ENCODE results near the gene SPEF1. TPM values are rescaled to one million over a fixed set of nuclear protein-coding genes. Genes with fewer than 3 reads are reported as not detected.
"Not testable (repeated sequence)": the region's sequence is repeated elsewhere in the genome, so short reads cannot be mapped to it uniquely, and the experiment has no call there.

Gene SPEF1
- total RNA-seq, 1 experiment from 2014 or later, result 0.46 TPM

DNA sequence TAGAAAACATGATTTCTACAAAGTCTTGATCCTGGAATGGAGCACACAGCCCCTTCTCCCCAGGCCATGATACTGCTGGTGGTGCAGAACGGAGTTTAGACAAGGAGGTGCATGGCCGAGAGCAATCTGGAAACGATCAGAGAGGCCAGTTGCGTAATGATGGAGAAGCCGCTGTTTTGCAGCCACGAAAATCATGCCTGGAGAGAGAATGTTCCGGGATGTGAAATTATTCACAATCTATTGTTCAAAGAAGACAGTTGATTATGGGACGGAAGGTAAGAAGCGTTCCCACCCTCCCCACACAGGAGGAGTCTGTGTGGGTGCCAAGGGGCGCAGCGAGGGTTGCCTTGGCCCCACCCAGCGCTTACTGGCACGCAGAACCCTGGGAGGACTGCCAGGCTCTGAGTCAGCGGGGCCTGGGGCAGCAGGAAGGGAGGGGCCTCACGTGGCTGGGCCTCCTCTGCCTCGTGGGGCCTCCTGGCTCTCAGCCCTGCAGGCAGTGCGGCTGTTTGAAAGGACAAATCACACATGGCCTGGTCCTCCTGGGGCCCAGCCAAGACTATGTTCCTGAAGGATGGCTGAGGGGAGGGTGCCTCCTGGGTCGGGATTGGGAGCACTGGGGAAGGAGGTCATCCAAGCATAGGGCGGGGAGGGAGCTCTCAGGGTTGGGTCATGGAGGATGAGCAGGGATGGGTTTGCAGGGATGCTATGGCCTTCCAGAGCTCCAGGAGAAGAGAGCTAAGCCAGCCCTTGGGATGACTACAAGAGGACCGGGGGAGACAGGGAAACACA is 30.4 kb upstream of the SPEF1 start:
- DNase-seq (ENCODE audit: low read depth), result peak; percentile 99

DNA sequence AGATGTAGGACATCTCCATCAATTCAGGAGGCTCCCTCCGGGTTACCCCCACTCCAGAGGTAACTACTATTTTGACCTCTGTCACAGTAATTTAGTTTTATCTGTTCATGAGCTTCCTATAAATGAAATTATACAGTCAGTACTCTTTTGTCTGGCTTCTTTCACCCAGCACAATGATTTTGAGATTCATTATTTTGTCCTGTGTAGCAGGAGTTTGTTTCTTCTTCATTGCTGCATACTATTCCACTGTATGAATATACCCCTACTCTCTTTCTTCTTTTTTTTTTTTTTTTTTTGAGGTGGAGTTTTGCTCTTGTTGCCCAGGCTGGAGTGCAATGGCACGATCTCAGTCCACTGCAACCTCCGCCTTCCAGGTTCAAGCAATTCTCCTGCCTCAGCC is 27.3 kb upstream of the SPEF1 start:
- DNase-seq (ENCODE audit: low read depth), result no peak

DNA sequence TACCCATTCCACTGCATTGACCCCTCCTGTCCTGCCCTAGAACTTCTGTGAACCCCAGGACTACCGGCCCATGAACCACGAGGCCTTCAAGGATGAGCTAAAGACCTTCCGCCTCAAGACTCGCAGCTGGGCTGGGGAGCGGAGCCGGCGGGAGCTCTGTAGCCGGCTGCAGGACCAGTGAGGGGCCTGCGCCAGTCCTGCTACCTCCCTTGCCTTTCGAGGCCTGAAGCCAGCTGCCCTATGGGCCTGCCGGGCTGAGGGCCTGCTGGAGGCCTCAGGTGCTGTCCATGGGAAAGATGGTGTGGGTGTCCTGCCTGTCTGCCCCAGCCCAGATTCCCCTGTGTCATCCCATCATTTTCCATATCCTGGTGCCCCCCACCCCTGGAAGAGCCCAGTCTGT is 23.5 kb upstream of the SPEF1 start:
- DNase-seq (ENCODE audit: low read depth), result no peak

DNA sequence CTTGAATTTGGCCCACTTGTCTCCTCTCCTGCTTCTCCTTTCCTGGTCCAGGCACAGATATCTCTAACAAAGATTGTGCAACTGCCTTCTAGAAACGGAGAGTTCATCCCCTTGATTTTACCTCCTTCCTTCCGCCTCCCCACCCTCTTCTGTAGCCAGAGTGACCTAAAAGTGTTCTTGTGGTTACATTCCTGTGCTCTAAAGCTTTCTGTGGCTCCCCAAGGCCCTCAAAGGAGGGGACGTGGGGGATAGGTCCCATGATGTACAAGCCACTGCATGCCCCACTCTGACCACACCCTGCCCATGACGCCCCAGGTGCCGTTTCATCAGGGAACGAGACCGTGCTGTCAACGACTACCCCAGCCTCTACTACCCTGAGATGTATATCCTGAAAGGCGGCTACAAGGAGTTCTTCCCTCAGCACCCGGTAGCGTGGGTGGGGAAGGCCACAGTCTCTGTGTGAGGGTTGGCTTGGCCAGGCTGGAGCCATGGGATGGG is 23.1 kb upstream of the SPEF1 start:
- no peak for DNase-seq (ENCODE audit: low read depth)

DNA sequence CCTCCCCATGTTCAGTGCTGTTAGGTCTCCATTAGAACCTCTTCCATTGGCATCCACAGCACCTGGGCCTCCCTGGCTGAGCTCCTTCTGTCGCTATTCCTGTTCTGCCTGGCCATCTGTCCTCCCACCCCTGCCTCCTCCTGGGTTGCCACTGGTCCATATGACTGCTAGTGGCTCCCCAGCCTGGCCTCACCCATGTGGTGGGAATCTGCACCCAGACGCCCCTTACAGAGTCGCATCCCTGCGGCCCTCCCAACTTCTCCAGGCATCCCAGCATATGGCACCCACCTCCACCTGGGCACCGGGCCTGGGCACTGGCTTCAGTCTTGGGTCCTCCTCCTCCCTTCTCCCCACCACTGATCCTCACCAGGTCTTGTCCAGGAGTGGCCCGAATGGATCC is 22.6 kb upstream of the SPEF1 start:
- DNase-seq (ENCODE audit: low read depth), result no peak

DNA sequence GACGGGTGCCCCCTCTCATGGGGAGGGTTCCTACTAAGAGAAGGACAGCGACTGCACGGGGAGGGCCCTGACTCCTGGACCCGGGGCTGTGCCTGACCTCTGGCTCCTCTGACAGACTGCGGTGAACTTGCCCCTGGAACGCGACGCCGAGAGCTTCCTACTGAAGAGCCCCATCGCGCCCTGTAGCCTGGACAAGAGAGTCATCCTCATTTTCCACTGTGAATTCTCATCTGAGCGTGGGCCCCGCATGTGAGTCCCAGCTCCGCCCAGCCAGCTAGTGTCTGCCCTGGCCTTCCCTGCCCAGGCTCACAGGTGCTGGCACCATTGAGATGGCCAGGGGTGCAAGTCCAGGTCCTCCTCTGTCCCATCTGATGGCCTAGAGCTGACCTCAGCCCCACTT is 22.0 kb upstream of the SPEF1 start:
- DNase-seq (ENCODE audit: low read depth), result no peak

DNA sequence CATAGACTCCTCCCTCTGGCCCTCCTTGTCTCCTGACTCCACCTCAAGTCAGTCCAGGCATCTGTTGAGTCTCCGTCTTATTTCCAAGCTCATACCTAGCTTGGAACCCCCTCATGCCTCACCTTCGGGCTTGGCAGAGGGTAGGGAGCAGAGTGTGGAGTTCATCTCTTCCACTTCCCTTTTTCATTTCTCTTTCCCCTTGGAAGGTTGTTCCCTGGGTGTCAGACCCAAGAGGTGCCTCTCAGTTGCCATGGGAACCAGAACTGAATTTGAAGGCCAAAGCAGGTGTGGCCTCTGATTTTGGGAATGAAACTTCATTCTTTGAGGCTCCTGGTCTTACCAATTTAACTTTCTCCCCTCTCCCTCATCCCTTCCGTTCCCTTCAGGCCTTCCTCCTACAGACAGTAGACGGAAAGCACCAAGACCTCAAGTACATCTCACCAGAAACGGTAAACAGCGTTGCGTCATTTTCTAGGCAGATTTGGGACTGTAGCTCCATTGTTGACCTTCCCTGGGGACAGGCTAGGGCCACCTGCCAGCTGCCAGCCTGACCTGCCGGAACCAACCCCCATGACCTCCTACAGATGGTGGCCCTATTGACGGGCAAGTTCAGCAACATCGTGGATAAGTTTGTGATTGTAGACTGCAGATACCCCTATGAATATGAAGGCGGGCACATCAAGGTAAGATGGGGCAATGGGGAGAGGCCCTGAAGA is 21.4 kb upstream of the SPEF1 start:
- DNase-seq (ENCODE audit: low read depth), result no peak

DNA sequence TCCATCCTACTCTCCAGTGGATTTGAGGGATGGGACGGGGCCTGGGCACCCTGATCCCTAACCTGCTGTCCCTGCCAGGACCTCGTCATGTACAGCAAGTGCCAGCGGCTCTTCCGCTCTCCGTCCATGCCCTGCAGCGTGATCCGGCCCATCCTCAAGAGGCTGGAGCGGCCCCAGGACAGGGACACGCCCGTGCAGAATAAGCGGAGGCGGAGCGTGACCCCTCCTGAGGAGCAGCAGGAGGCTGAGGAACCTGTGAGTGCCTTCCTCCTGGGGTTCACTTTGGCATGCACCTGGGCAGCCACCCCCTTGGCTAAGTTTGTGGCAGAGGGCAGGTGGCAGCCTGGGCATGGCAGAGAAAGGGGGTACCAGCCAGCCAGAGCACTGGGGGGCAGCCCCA is 20.6 kb upstream of the SPEF1 start:
- no peak for DNase-seq (ENCODE audit: low read depth)

DNA sequence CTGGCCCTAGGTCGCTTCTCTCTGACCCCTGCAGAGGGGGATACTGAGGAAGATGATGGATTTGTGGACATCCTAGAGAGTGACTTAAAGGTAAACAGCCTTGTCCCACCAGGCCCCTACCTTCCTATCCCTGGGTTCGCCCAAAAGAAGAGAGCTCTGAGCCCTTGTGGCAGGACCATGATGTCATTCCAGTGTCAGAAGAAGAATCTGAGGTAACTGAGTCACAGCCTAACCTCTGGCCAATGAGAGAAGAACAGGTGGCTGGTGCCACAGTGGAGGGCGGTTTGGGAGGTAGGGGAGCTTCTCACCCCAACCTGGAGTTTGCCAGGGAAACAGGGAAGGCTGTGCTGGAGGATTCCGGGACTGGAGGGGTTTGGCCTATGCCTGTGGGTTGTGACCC is 20.1 kb upstream of the SPEF1 start:
- no peak for DNase-seq (ENCODE audit: low read depth)

DNA sequence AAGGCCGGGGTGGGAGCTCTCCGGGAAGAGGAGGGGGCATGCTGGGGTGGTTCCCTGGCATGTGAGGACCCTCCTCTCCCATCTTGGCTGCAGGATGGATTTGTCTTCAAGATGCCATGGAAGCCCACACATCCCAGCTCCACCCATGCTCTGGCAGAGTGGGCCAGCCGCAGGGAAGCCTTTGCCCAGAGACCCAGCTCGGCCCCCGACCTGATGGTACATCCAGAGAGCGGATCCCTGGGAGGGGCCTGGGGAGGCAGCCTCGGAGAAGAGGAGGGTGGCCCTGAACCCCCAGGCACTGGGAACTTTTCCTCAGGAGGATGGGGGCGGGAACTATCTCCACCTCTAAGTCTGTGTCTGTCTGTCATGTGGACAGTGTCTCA is 19.6 kb upstream of the SPEF1 start:
- no peak for DNase-seq (ENCODE audit: low read depth)

DNA sequence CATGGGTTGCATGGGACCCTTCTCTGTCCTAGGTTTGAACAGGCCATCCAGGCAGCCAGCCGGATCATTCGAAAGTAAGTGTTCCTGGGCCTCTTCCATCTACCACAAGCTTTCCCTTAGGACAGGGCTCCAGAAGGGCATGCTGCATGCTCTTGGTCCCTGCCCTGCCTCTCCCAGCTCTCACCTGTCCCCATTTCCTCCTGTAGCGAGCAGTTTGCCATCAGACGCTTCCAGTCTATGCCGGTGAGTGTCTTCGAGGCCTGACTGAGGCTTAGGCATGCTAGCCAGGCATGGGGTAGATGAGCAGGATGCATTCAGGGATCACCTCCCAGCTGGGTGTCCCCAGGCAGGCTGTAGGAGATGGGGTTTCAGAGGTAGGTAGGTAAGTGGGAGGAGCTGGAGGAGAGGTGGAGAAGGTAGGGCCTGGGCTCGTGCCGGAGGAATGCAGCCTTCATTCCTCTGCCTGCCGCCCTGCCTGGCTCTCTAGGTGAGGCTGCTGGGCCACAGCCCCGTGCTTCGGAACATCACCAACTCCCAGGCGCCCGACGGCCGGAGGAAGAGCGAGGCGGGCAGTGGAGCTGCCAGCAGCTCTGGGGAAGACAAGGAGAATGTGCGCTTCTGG is 19.1 kb upstream of the SPEF1 start:
- no peak for DNase-seq (ENCODE audit: low read depth)

DNA sequence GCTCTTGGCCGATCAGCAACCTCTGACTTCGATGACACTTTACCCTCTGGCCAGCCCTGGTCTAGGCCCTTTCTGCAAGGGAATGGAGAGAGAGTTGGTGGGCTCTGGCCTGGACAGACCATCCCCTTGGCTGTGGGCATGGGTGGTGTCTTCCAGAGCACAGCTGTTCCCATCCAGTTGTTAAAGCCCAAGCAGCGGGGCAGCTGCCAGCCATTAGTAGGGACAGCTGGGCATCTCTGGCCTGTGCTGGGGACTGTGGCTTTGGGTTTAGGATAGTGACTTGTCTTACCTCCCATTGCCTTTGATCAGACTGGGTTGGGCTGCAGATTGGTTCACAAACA is 17.6 kb upstream of the SPEF1 start:
- DNase-seq (ENCODE audit: low read depth), result peak; percentile 76

DNA sequence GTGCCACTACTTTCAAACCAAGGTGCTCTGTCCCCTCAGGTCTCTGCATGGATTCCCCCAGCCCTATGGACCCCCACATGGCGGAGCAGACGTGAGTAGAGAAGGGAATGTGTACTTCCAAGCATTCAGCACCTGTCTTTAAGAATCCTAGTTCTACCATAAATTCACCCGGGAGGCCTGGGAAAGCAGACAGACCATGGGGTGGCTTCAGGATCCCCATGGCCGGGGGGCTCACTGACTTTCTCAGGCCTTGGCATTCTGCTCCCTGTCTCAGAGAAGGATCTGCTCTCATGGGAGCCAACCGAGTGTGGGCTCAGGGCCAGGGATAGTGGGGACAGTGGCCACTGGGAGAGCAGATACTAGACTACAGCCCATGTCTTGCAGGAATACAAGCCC is 17.1 kb upstream of the SPEF1 start:
- DNase-seq (ENCODE audit: low read depth), result no peak

DNA sequence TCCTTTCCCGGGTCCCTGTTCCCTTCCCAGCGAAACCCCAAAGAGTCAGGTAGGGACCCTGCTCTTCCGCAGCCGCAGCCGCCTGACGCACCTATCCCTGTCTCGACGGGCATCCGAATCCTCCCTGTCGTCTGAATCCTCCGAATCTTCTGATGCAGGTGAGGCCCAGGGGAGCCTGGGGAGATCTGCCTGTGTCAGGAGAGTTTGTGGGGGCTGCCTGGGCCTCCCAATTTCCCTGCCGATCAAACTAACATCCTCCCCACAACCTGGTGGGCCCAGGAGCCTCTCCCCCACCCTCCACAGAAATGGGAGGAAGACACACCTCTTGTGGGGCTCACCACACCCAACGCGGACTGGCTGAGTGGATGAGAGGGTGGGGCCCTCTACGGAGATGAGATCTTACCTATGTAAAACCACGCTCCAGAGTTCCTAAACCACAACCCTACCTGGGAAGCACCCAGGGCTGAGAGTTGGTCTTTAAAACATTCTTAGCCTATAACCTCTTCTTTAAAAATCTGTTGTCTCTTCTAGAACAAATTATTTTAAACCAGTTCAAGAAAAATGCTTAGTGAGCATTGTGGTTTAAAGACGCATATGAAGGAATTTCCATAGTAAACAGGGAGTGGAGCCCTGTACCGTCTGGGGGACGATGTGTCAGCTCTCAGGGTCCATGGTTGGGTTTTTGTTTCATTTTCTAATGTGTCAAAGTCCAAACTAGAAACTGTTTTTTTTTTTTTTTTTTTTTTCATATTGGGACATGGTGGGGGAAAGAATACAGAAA is 16.5 kb upstream of the SPEF1 start:
- peak; percentile 36 for DNase-seq (ENCODE audit: low read depth)

DNA sequence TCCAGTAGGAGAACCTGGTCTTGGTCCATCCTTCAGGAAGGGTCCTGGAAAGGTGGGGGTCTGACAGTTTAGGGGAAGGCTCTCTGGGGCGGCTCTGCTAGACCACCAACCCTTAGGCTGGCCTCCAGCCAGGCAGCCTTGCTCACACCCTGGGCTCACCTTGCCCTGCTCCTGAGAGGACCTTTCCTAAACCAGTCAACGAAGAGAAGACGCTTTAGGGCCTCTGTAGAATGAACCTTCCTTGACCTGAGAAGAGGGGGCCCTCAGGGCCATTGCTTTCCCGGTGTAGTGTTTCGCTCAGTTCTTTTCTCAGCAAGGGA is 15.9 kb upstream of the SPEF1 start:
- DNase-seq (ENCODE audit: low read depth), result no peak

DNA sequence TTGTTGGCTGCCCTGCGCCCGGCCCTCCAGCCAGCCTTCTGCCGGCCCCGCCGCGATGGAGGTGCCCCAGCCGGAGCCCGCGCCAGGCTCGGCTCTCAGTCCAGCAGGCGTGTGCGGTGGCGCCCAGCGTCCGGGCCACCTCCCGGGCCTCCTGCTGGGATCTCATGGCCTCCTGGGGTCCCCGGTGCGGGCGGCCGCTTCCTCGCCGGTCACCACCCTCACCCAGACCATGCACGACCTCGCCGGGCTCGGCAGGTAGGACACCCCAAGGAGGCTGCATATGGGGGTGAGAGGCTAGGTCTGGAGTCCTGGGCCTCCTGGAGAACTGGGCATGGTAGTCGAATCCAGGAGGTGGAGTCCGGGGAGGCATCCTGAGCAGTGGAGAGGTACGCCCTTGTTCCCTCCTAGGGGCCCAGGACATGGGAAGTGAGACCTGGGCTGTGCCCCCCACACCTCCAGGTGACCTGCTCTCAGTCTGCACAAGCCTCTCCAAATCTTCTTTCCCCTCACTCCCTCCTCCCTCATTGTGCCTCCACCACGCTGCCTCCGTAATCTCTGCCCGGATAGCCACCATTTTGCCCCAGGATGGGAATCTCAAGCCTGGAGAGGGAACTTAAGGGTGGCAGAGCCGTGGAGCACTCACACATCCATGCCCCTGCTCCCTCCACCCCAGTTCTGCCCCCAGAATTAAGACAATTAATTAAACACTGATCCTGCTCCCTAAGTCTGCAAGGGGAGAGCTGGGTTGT is 15.4 kb upstream of the SPEF1 start:
- DNase-seq (ENCODE audit: low read depth), result peak; percentile 37

DNA sequence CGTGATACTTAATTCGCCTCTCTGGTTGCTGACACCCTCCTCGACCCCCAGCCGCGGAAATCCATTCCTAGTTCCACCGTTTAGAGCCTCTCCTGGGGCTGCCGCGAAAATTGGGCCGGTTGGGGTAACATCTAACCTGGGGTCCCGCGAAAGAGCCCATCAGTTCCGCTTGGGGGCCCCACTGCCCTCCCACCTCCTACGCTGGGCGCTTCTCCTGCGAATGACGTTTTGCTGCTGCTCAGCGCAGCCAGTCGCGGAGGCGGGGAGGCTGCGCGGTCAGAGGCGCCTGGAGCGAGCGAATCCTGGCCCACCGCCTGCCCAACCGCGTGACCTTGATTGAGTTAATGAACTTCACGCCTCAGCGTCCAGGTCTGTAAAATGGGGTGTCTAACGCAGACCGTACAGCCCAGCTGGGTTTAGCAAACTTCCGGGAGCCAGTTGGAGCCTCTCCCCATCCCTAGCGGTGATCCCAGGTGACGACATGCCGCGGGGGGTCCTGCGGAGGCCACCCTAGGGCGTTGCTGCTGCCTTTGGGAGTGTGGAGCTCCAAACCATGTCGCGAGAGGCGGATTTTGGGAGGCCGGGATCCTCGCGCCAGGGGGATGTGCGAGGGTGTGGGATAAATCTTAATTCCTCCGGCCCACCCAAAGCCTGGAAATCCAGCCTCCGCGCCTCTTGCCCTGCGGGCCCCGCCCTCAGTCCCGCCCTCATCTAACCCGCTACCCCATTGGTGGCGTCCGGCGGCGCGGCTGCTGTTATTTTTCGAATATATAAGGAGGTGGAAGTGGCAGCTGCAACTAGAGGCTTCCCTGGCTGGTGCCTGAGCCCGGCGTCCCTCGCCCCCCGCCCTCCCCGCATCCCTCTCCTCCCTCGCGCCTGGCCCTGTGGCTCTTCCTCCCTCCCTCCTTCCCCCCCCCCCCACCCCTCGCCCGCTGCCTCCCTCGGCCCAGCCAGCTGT is 14.5 kb upstream of the SPEF1 start, which contains the start of gene CDC25B:
Gene CDC25B (plus strand): TSS at position 800 of the 958 bp plus-strand sequence. CDS start 222 bp downstream, outside the sequence.
- DNase-seq (ENCODE audit: low read depth), result peak; percentile 97

DNA sequence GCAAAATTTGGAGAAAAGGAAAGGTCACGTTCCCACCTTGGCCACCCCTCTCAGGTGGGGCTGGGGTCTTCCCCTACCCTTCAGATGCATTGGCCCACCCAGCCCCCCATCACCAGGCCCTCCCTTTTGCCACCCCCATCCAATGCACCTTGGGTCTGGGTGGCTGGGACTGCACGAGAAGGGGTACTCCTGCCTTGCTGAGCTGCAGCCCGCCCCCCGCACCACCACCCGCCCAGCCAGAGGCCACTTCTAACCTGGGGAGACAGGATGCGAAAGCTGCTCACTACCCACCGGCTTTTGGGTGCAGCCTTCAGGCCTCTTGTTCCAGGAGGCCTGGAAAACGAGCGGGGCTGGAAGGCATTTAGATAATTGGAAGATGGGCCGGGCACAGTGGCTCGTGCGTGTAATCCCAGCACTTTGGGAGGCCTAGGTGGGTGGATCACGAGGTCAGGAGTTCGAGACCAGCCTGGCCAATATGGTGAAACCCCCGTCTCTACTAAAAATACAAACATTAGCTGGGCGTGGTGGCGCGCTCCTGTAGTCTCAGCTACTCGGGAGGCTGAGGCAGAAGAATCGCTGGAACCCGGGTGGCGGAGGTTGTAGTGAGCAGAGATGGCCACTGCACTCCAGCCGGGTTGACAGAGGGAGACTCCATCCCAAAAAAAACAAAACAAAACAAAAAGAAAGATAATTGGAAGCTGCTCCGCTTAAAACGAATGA is 13.6 kb upstream of the SPEF1 start:
- no peak for DNase-seq (ENCODE audit: low read depth)

DNA sequence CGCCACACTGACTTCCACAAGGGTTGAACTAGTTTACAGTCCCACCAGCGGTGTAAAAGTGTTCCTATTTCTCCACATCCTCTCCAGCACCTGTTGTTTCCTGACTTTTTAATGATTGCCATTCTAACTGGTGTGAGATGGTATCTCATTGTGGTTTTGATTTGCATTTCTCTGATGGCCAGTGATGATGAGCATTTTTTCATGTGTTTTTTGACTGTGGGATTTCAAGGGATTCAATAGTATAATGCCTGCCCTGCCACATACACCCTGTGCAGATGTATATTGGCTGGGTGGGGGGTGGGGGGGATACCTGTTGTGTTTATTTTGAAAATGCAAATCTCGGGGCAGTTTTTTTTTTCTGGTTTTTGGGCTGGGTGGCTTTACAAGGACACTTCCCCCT is 12.9 kb upstream of the SPEF1 start:
- not testable (repeated sequence) for DNase-seq (ENCODE audit: low read depth)
